GM23338 (cell line): Measurements from ENCODE around the gene TAB3.

Experiments
- CREB1 ChIP-seq: fragments of 250-450 bp; sonication (Bioruptor Pico); IDR thresholded peaks from 2 replicates; pipeline ENCODE4 v1.5.0; 2020; ENCODE audit warnings: low read depth, mild to moderate bottlenecking, moderate library complexity
- EZH2 ChIP-seq: fragments of 200-600 bp; sonication (generic); IDR thresholded peaks from one replicate; pipeline ENCODE4 v1.8.0; 2017; ENCODE audit warnings: antibody characterized with exemption, mild to moderate bottlenecking, low read depth; ENCODE audit not compliant: unreplicated experiment
- EZH2phosphoT487 ChIP-seq: fragments of 200-600 bp; sonication (generic); IDR thresholded peaks from one replicate; pipeline ENCODE4 v1.8.1; 2018; ENCODE audit warnings: antibody characterized with exemption; ENCODE audit not compliant: unreplicated experiment
- JUNB ChIP-seq: IDR thresholded peaks from one replicate; pipeline ENCODE4 v1.6.1; 2016; ENCODE audit warnings: antibody characterized with exemption; ENCODE audit not compliant: unreplicated experiment
- NANOG ChIP-seq: IDR thresholded peaks from 2 replicates; pipeline ENCODE4 v1.6.1; 2016; ENCODE audit warnings: antibody characterized with exemption, borderline replicate concordance
- POLR2AphosphoS5 ChIP-seq: IDR thresholded peaks from 2 replicates; pipeline ENCODE4 v1.6.1; 2016; ENCODE audit warnings: antibody characterized with exemption, low read depth
- REST ChIP-seq: IDR thresholded peaks from one replicate; pipeline ENCODE4 v1.6.1; 2018; ENCODE audit warnings: antibody characterized with exemption; ENCODE audit not compliant: unreplicated experiment
- STAT1 ChIP-seq: IDR thresholded peaks from one replicate; pipeline ENCODE4 v1.6.1; 2016; ENCODE audit warnings: antibody characterized with exemption; ENCODE audit not compliant: unreplicated experiment
- ZNF114 ChIP-seq: fragments of 250-450 bp; sonication (Bioruptor Pico); IDR thresholded peaks from 2 replicates; pipeline ENCODE4 v1.5.0; 2020; ENCODE audit warnings: mild to moderate bottlenecking, moderate library complexity
- ZNF331 ChIP-seq: fragments of 250-450 bp; sonication (Bioruptor Pico); IDR thresholded peaks from 2 replicates; pipeline ENCODE4 v1.5.0; 2020; ENCODE audit warnings: low read depth, mild to moderate bottlenecking, moderate library complexity
- TF ChIP-seq, protein P1 (sequence below), 2 experiments: fragments of 200-600 bp in 1 of 2; sonication (generic) in 1 of 2; conservative IDR thresholded peaks; 2 replicates each; pipeline versions ENCODE4 v1.5.1 to v1.6.1; 2016 to 2017; ENCODE audit warnings: antibody characterized with exemption in 2 of 2, low read depth in 2 of 2, mild to moderate bottlenecking in 2 of 2, moderate library complexity in 1 of 2
- TF ChIP-seq, protein P2 (sequence below): IDR thresholded peaks from 2 replicates; pipeline ENCODE4 v1.6.1; 2016; ENCODE audit warnings: antibody characterized with exemption

DNA sequence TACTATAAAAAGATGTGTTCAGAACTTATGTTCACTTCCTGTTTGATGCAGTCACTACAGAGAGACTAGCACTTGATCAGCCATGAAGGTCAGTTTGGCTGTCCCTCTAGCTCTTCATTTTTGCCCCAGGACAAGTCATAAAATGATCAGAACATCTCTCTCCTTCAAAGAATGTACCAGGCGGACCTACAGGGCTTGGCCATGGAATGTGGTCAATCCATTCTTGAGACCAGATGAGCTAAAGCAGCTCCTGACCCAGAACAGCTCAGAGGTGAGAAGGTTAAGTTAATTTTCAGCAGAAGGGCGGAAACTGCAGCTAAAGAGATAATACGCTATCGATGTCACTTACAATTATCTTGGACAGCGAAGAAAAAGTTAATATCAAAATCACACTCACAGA, 49.2 kb upstream of the TAB3 start:
- TF ChIP-seq EZH2phosphoT487 (no peak), REST (no peak), POLR2AphosphoS5 (no peak), EZH2 (no peak), ZNF331 (CRISPR knock-in tag) (no peak), JUNB (no peak), NANOG (no peak), CREB1 (CRISPR knock-in tag) (no peak), ZNF114 (CRISPR knock-in tag) (no peak), STAT1 (no peak)
- TF ChIP-seq, protein P1, sequence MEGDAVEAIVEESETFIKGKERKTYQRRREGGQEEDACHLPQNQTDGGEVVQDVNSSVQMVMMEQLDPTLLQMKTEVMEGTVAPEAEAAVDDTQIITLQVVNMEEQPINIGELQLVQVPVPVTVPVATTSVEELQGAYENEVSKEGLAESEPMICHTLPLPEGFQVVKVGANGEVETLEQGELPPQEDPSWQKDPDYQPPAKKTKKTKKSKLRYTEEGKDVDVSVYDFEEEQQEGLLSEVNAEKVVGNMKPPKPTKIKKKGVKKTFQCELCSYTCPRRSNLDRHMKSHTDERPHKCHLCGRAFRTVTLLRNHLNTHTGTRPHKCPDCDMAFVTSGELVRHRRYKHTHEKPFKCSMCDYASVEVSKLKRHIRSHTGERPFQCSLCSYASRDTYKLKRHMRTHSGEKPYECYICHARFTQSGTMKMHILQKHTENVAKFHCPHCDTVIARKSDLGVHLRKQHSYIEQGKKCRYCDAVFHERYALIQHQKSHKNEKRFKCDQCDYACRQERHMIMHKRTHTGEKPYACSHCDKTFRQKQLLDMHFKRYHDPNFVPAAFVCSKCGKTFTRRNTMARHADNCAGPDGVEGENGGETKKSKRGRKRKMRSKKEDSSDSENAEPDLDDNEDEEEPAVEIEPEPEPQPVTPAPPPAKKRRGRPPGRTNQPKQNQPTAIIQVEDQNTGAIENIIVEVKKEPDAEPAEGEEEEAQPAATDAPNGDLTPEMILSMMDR (conservative IDR thresholded peaks at IDR 0.05; ENCODE audit: low read depth in 2 of 2): no peak
- TF ChIP-seq, protein P2, sequence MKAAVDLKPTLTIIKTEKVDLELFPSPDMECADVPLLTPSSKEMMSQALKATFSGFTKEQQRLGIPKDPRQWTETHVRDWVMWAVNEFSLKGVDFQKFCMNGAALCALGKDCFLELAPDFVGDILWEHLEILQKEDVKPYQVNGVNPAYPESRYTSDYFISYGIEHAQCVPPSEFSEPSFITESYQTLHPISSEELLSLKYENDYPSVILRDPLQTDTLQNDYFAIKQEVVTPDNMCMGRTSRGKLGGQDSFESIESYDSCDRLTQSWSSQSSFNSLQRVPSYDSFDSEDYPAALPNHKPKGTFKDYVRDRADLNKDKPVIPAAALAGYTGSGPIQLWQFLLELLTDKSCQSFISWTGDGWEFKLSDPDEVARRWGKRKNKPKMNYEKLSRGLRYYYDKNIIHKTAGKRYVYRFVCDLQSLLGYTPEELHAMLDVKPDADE: no peak
